Activated CD8-positive, alpha-beta memory T cell treated with anti-CD3 and anti-CD28 coated beads for 4 hours (primary cell): ENCODE data around the gene EPB41L4B.

Experiments used
- DNase-seq, 2 donors: peaks; one replicate each; pipeline ENCODE4 v3.0.0-alpha.2; 2020; ENCODE audit warnings: low read depth in 2 of 2

Gene EPB41L4B

GRCh38 chr9:109122726-109123621 is 197.9 kb downstream of the EPB41L4B start:
- no peak for DNase-seq
